ENCODE results near the gene CEP72.

- TF ChIP-seq, protein P1, sequence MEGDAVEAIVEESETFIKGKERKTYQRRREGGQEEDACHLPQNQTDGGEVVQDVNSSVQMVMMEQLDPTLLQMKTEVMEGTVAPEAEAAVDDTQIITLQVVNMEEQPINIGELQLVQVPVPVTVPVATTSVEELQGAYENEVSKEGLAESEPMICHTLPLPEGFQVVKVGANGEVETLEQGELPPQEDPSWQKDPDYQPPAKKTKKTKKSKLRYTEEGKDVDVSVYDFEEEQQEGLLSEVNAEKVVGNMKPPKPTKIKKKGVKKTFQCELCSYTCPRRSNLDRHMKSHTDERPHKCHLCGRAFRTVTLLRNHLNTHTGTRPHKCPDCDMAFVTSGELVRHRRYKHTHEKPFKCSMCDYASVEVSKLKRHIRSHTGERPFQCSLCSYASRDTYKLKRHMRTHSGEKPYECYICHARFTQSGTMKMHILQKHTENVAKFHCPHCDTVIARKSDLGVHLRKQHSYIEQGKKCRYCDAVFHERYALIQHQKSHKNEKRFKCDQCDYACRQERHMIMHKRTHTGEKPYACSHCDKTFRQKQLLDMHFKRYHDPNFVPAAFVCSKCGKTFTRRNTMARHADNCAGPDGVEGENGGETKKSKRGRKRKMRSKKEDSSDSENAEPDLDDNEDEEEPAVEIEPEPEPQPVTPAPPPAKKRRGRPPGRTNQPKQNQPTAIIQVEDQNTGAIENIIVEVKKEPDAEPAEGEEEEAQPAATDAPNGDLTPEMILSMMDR (IDR thresholded peaks at IDR 0.05; ENCODE audit: low read depth, low read length, missing input control) = no peak
- TF ChIP-seq MAX (IDR thresholded peaks at IDR 0.05) = no peak
- TF ChIP-seq HNF4A (conservative IDR thresholded peaks at IDR 0.05) = no peak
- TF ChIP-seq SP1 (IDR thresholded peaks at IDR 0.05) = no peak
- TF ChIP-seq, protein P2, sequence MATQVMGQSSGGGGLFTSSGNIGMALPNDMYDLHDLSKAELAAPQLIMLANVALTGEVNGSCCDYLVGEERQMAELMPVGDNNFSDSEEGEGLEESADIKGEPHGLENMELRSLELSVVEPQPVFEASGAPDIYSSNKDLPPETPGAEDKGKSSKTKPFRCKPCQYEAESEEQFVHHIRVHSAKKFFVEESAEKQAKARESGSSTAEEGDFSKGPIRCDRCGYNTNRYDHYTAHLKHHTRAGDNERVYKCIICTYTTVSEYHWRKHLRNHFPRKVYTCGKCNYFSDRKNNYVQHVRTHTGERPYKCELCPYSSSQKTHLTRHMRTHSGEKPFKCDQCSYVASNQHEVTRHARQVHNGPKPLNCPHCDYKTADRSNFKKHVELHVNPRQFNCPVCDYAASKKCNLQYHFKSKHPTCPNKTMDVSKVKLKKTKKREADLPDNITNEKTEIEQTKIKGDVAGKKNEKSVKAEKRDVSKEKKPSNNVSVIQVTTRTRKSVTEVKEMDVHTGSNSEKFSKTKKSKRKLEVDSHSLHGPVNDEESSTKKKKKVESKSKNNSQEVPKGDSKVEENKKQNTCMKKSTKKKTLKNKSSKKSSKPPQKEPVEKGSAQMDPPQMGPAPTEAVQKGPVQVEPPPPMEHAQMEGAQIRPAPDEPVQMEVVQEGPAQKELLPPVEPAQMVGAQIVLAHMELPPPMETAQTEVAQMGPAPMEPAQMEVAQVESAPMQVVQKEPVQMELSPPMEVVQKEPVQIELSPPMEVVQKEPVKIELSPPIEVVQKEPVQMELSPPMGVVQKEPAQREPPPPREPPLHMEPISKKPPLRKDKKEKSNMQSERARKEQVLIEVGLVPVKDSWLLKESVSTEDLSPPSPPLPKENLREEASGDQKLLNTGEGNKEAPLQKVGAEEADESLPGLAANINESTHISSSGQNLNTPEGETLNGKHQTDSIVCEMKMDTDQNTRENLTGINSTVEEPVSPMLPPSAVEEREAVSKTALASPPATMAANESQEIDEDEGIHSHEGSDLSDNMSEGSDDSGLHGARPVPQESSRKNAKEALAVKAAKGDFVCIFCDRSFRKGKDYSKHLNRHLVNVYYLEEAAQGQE (IDR thresholded peaks at IDR 0.05) = no peak
- no peak for TF ChIP-seq YY1 (IDR thresholded peaks at IDR 0.05)
- TF ChIP-seq GABPA (IDR thresholded peaks at IDR 0.05 in 1 of 2, conservative IDR thresholded peaks at IDR 0.05 in 1 of 2) = no peak
- no peak for TF ChIP-seq RAD21 (IDR thresholded peaks at IDR 0.05)
Measured at GRCh38 chr5:636951-637350, 24.8 kb downstream of the CEP72 start.
